Pancreas (tissue), 10 donors: ENCODE measurements around the gene PER2. TPM values are rescaled to one million over a fixed set of nuclear protein-coding genes. Genes with fewer than 3 reads are reported as not detected.
"Not testable (repeated sequence)": the region's sequence is repeated elsewhere in the genome, so short reads cannot be mapped to it uniquely, and the experiment has no call there.

ENCODE experiments used
- ATAC-seq, 4 donors: fragments of 200-7000 bp; cut with Tn5 transposase; one replicate each; pipeline versions ENCODE4 v1.8.0 to v1.9.1; 2020; ENCODE audit warnings: mild to moderate bottlenecking in 4 of 4, moderate library complexity in 4 of 4
- DNase-seq, 6 donors: peaks; one replicate each; pipeline ENCODE4 v3.0.0-alpha.2; 2020
- FAIRE-seq: peaks from 2 replicates; lab custom pipeline; 2012; peaks lifted over from hg19 to GRCh38; lab: Jason Lieb, UNC
- H3K27ac ChIP-seq, 4 donors: fragments of 200-600 bp; sonication (generic); 1 replicate in 3 of 4; 2 replicates in 1 of 4; pipeline versions ENCODE4 v1.5.0 to v1.8.0; 2020
- H3K27me3 ChIP-seq, 4 donors: fragments of 200-600 bp; one replicate each; pipeline ENCODE4 v1.8.0; 2021
- H3K36me3 ChIP-seq, 3 donors: fragments of 200-600 bp; sonication (generic) in 1 of 3; one replicate each; pipeline versions ENCODE4 v1.5.0 to v1.8.0; 2020 to 2021
- H3K4me1 ChIP-seq, 3 donors: fragments of 200-600 bp; one replicate each; pipeline ENCODE4 v1.8.0; 2021
- H3K4me3 ChIP-seq, 4 donors: fragments of 200-600 bp; sonication (generic) in 2 of 4; one replicate each; pipeline versions ENCODE4 v1.5.0 to v1.8.0; 2020 to 2021
- H3K9me3 ChIP-seq, 4 donors: fragments of 200-600 bp; one replicate each; pipeline ENCODE4 v1.8.0; 2021
- CTCF ChIP-seq, 4 donors: fragments of 200-600 bp; sonication (generic) in 3 of 4; IDR thresholded peaks; one replicate each; pipeline versions ENCODE4 v1.5.0 to v1.8.0; 2021; ENCODE audit warnings: antibody characterized with exemption in 4 of 4
- WGBS, 2 donors: extraction: QIAGEN DNeasy Blood & Tissue Kit; methylation state at CpG; one replicate each; pipeline ENCODE4 v1.1.7; 2013; 5-methylcytosine and 5-hydroxymethylcytosine counted together
- intact Hi-C, 3 donors: fragments of 100-400 bp; cut with DNase I; formaldehyde crosslinking; loops; one replicate each; pipeline versions ENCODE4 v1.11.1 to v1.14.2; 2022
- polyA plus RNA-seq, 2 donors: library from polyadenylated mRNA; stranded (reverse); fragments of 200-250 nt; gene quantifications; one replicate each; pipeline ENCODE4 v1.2.3, GENCODE V29; 2013
- total RNA-seq, 6 donors: library from RNA; stranded (reverse); fragmentation: NEBNext Ultra II Directional in 4 of 6; extraction: Animal tissue kit (Norgen Biotek cat#: 25700) in 4 of 6; gene quantifications; one replicate each; pipeline versions ENCODE4 v1.2.1 to v1.2.4, GENCODE V29; 2021 to 2023
- donor health status: healthy with polysubstance abuse.
- donor health status: DM: no; HTN: no; CAD: no; lungs with moderate emphysema.
- donor health status: DM: no; HTN: no; CAD: no.
- donor health status: control.
- donor health status: control.
- donor health status: Bipolar disorder and iron deficiency.
- donor health status: DM: yes; HTN: yes; CAD: no.
- donor health status: DM: no; HTN: no; CAD: no.
- donor health status: DM: no; HTN: no; CAD: no.
- donor health status: DM: yes; HTN: yes; CAD: no.

Gene PER2
- total and polyA plus RNA-seq, 8 donors = 6.9 to 12.2 (median 9.3) TPM

GRCh38 chr2:238314576-238314975 is 26.2 kb upstream of the PER2 start:
- H3K4me1 ChIP-seq = no peaks in the 10 kb centered on the region
- TF ChIP-seq CTCF (IDR thresholded peaks at IDR 0.05) = no peak
- no peak overlapping the region for H3K4me3 ChIP-seq
- intact Hi-C loops = no loop called here
- H3K9me3 ChIP-seq = no peaks in the 10 kb centered on the region
- H3K36me3 ChIP-seq = no peaks in the 10 kb centered on the region
- ATAC-seq = no peak
- no peak for DNase-seq
- no peak overlapping the region for H3K27ac ChIP-seq
- no peak for FAIRE-seq
- WGBS, 2 donors = 93% methylated on average over 8 of the region's 8 CpGs
- no peaks in the 10 kb centered on the region for H3K27me3 ChIP-seq

GRCh38 chr2:238313991-238314350 is 25.6 kb upstream of the PER2 start:
- WGBS, 2 donors = 64 to 65% methylated on average over 2 of the region's 2 CpGs

GRCh38 chr2:238313289-238313990 is 25.0 kb upstream of the PER2 start:
- WGBS, 2 donors = 80 to 88% methylated on average over 8 of the region's 8 CpGs
- TF ChIP-seq CTCF (IDR thresholded peaks at IDR 0.05) = no peak
- Histone ChIP-seq H3K4me3 (no peak overlapping the region), H3K27me3 (no peaks in the 10 kb centered on the region), H3K9me3 (no peaks in the 10 kb centered on the region), H3K4me1 (no peaks in the 10 kb centered on the region), H3K27ac (no peak overlapping the region), H3K36me3 (no peaks in the 10 kb centered on the region)
- intact Hi-C loops = no loop called here
- FAIRE-seq = no peak
- no peak for DNase-seq
- ATAC-seq = no peak

More at GRCh38 chr2:238313991-238314350, 25.6 kb upstream of the PER2 start:
- ATAC-seq (no peak), FAIRE-seq (no peak), DNase-seq (no peak)
- Histone ChIP-seq H3K27ac (no peak overlapping the region), H3K4me1 (no peaks in the 10 kb centered on the region), H3K27me3 (no peaks in the 10 kb centered on the region), H3K4me3 (no peak overlapping the region), H3K36me3 (no peaks in the 10 kb centered on the region), H3K9me3 (no peaks in the 10 kb centered on the region)
- no peak for TF ChIP-seq CTCF (IDR thresholded peaks at IDR 0.05)
- intact Hi-C loops = no loop called here

GRCh38 chr2:238310721-238311120 is 22.3 kb upstream of the PER2 start:
- DNase-seq = not testable (repeated sequence)
- 83 to 96% methylated on average over 14 of the region's 14 CpGs for WGBS, 2 donors

GRCh38 chr2:238308177-238308576 is 19.8 kb upstream of the PER2 start:
- WGBS, 2 donors = 59 to 62% methylated on average over 2 of the region's 2 CpGs
- Histone ChIP-seq H3K4me1 (peaks cover 0 to 2% (median 0%) of the 10 kb centered on the region in 3 donors), H3K36me3 (no peaks in the 10 kb centered on the region), H3K27ac (no peak overlapping the region), H3K4me3 (no peak overlapping the region), H3K27me3 (no peaks in the 10 kb centered on the region), H3K9me3 (no peaks in the 10 kb centered on the region)
- DNase-seq (no peak), FAIRE-seq (no peak), ATAC-seq (no peak)
- intact Hi-C loops = no loop called here
- TF ChIP-seq CTCF (IDR thresholded peaks at IDR 0.05) = no peak

More at GRCh38 chr2:238310721-238311120, 22.3 kb upstream of the PER2 start:
- H3K36me3 ChIP-seq, H3K27me3 ChIP-seq, FAIRE-seq, H3K4me1 ChIP-seq, H3K27ac ChIP-seq, H3K4me3 ChIP-seq, H3K9me3 ChIP-seq, ATAC-seq, intact Hi-C loops: not testable (repeated sequence)
